Endothelial cell of umbilical vein (primary cell): ENCODE measurements around the gene RILPL2. TPM values are rescaled to one million over a fixed set of nuclear protein-coding genes. Genes with fewer than 3 reads are reported as not detected.

ENCODE experiments used
- BruUV-seq: library from RNA; stranded (reverse); fragments of 400-500 nt; replicated peaks from 2 replicates; lab custom pipeline; 2021; lab: Mats Ljungman, UMichigan
- CTCF ChIA-PET: fragments of 300-600, 350-600 bp; sonication (Branson Sonifier 250); formaldehyde crosslinking; loops from one replicate; lab custom pipeline; 2021; ENCODE audit warnings: antibody characterized with exemption, inconsistent platforms; lab: Charles Lee
- POLR2A ChIA-PET: fragments of 300-600, 350-600 bp; sonication (Branson Sonifier 250); formaldehyde crosslinking; loops from one replicate; lab custom pipeline; 2021; ENCODE audit warnings: antibody characterized with exemption, inconsistent platforms; lab: Charles Lee
- DNase-seq: peaks from one replicate; pipeline ENCODE4 v3.0.0-alpha.2; 2011; ENCODE audit warnings: low read depth, low spot score
- FAIRE-seq: peaks from 2 replicates; lab custom pipeline; 2011; peaks lifted over from hg19 to GRCh38; lab: Jason Lieb, UNC
- H2AFZ ChIP-seq: 2 replicates; pipeline ENCODE4 v1.6.0; 2012; ENCODE audit warnings: low read depth, low read length, control low read depth, inconsistent platforms
- H3K27ac ChIP-seq: 2 replicates; pipeline ENCODE4 v1.5.1; 2011; ENCODE audit warnings: low read depth, mild to moderate bottlenecking, control low read depth, low read length, moderate library complexity; ENCODE audit not compliant: insufficient read depth
- H3K27me3 ChIP-seq, 2 experiments: 2 replicates each; pipeline versions ENCODE4 v1.6.0 to v1.6.1; 2011; ENCODE audit warnings: low read length in 2 of 2, mixed read lengths in 1 of 2; ENCODE audit not compliant: control insufficient read depth in 2 of 2, insufficient read depth in 2 of 2
- H3K36me3 ChIP-seq, 2 experiments: 2 replicates in 1 of 2; 3 replicates in 1 of 2; pipeline ENCODE4 v1.5.1; 2011; ENCODE audit warnings: low read length in 2 of 2, mild to moderate bottlenecking in 1 of 2, moderate library complexity in 1 of 2; ENCODE audit not compliant: control insufficient read depth in 2 of 2, insufficient read depth in 2 of 2; ENCODE audit errors: extremely low read depth in 1 of 2
- H3K4me1 ChIP-seq: 3 replicates; pipeline ENCODE4 v1.5.1; 2011; ENCODE audit warnings: mild to moderate bottlenecking, low read length; ENCODE audit not compliant: control insufficient read depth, insufficient read depth; ENCODE audit errors: extremely low read depth
- H3K4me2 ChIP-seq: 2 replicates; pipeline ENCODE4 v1.6.1; 2011; ENCODE audit warnings: low read length, control low read depth, mixed read lengths; ENCODE audit not compliant: insufficient read depth
- H3K4me3 ChIP-seq, 3 experiments: fragments of 200-600 bp in 1 of 3; sonication (generic), shearing (Covaris generic) in 1 of 3; replicated peaks in 1 of 3; 2 replicates each; pipeline ENCODE4 v1.5.1; 2011 to 2016; ENCODE audit warnings: control low read depth in 3 of 3, low read length in 3 of 3, mild to moderate bottlenecking in 2 of 3, inconsistent platforms in 1 of 3, low read depth in 1 of 3, moderate library complexity in 1 of 3; ENCODE audit not compliant: insufficient read depth in 1 of 3
- H3K79me2 ChIP-seq: 2 replicates; pipeline ENCODE4 v1.6.0; 2012; ENCODE audit warnings: low read length, inconsistent platforms; ENCODE audit not compliant: control insufficient read depth, insufficient read depth
- H3K9ac ChIP-seq: replicated peaks from 2 replicates; pipeline ENCODE3; 2011; ENCODE audit warnings: low read length, control low read depth; ENCODE audit not compliant: insufficient read depth; ENCODE audit errors: extremely low read depth
- H3K9me1 ChIP-seq: replicated peaks from 3 replicates; pipeline ENCODE4 v1.6.0; 2011; ENCODE audit warnings: mild to moderate bottlenecking, low read length; ENCODE audit not compliant: control insufficient read depth, insufficient read depth; ENCODE audit errors: extremely low read depth
- H3K9me3 ChIP-seq: replicated peaks from 2 replicates; pipeline ENCODE4 v1.5.1; 2012; ENCODE audit warnings: low read length, inconsistent platforms; ENCODE audit not compliant: control insufficient read depth, insufficient read depth
- H4K20me1 ChIP-seq: replicated peaks from 2 replicates; pipeline ENCODE3; 2011; ENCODE audit warnings: mild to moderate bottlenecking, low read length; ENCODE audit not compliant: control insufficient read depth, insufficient read depth; ENCODE audit errors: extremely low read depth
- CTCF ChIP-seq, 2 donors: IDR thresholded peaks; 1 replicate in 1 of 2; 2 replicates in 1 of 2; pipeline ENCODE4 v1.5.1; 2011; ENCODE audit warnings: low read length in 2 of 2, mild to moderate bottlenecking in 2 of 2, moderate library complexity in 2 of 2, control low read depth in 1 of 2, inconsistent platforms in 1 of 2, low read depth in 1 of 2; ENCODE audit not compliant: insufficient read depth in 1 of 2; ENCODE audit errors: extremely low read depth in 1 of 2
- EZH2 ChIP-seq: IDR thresholded peaks from 2 replicates; pipeline ENCODE4 v1.6.1; 2012; ENCODE audit warnings: borderline replicate concordance, low read depth, mild to moderate bottlenecking, moderate library complexity, low read length, inconsistent platforms; ENCODE audit not compliant: severe bottlenecking
- FOS ChIP-seq: IDR thresholded peaks from 2 replicates; pipeline ENCODE4 v1.6.1; 2011; ENCODE audit warnings: mild to moderate bottlenecking, low read length, moderate library complexity, borderline replicate concordance; ENCODE audit not compliant: insufficient read depth
- GATA2 ChIP-seq: IDR thresholded peaks from 2 replicates; pipeline ENCODE4 v1.7.0; 2011; ENCODE audit warnings: low read depth, mild to moderate bottlenecking, moderate library complexity, mixed read lengths, low read length; ENCODE audit not compliant: insufficient read length, insufficient read depth
- JUN ChIP-seq: IDR thresholded peaks from 2 replicates; pipeline ENCODE4 v1.6.1; 2011; ENCODE audit warnings: borderline replicate concordance, low read depth; ENCODE audit not compliant: insufficient read length, insufficient read depth
- MYC ChIP-seq: IDR thresholded peaks from one replicate; pipeline ENCODE4 v1.6.1; 2011; ENCODE audit warnings: mild to moderate bottlenecking, low read depth, low read length
- POLR2A ChIP-seq: IDR thresholded peaks from 2 replicates; pipeline ENCODE4 v1.6.1; 2012; ENCODE audit warnings: low read depth, mild to moderate bottlenecking, control low read depth, low read length
- POLR2AphosphoS5 ChIP-seq: IDR thresholded peaks from 2 replicates; pipeline ENCODE4 v1.6.1; 2012; ENCODE audit warnings: low read depth, mild to moderate bottlenecking, control low read depth, low read length, moderate library complexity; ENCODE audit not compliant: insufficient read depth
- dilution Hi-C: fragments of 300-500 bp; cut with MboI; formaldehyde crosslinking; loops from one replicate; pipeline ENCODE4 v1.15.0; 2019; ENCODE audit warnings: low sequenced_read_pairs; ENCODE audit not compliant: extremely low pct_ligation_motif_present
- intact Hi-C: fragments of 100-400 bp; cut with micrococcal nuclease; formaldehyde crosslinking; loops from one replicate; pipeline ENCODE4 v1.10.0; 2022
- polyA plus RNA-seq, 4 experiments: library from polyadenylated mRNA; depleted of rRNA in 3 of 4; stranded (reverse) in 3 of 4; unstranded in 1 of 4; fragments of >200 nt; gene quantifications; 2 replicates each; pipeline versions ENCODE4 v1.2.1 to v1.2.3, GENCODE V29; 2011 to 2012; ENCODE audit warnings: missing spikeins in 1 of 4
- total RNA-seq: library from RNA; stranded (reverse); gene quantifications from 2 replicates; pipeline ENCODE4 v1.2.3, GENCODE V29; 2021
- TF ChIP-seq, protein P1 (sequence below): IDR thresholded peaks from 2 replicates; pipeline ENCODE4 v1.6.1; 2011; ENCODE audit not compliant: insufficient read depth, insufficient read length

The RILPL2 gene
- total and polyA plus RNA-seq, 2 donors (not counting 3 experiments of a cell fraction or from before 2014, with no cell fraction given), result 3.3 to 4.6 TPM

DNA sequence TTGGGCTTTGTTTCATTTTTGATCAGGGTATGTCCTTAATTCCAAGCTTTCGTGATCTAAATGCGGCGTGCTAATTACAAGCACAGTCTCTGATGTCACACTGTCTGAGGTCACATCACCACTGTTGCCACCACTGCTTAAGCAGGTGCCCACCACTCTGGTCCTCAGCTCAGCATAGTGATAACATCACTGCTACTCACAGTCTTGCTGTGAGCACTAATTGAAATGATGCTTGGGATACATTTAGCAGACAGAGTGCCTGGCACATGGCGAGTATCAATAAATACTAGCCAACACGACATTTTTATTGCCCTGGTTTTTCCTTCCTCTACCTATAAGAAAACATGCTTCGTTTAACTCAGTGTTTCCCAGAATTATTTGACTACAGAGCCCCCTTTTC lies 7.9 kb downstream of the RILPL2 start:
- Histone ChIP-seq H4K20me1 (no peaks in the 10 kb centered on the region), H3K4me3 (no peak overlapping the region), H3K27ac (no peak overlapping the region), H3K4me2 (no peak overlapping the region), H3K36me3 (peaks cover 0 to 2% of the 10 kb centered on the region in 2 experiments), H3K9me1 (no peaks in the 10 kb centered on the region), H3K9ac (no peak overlapping the region), H3K9me3 (no peaks in the 10 kb centered on the region), H3K27me3 (no peaks in the 10 kb centered on the region), H2AFZ (no peak overlapping the region), H3K4me1 (peaks cover 5% of the 10 kb centered on the region), H3K79me2 (no peaks in the 10 kb centered on the region)
- dilution Hi-C loops, result no loop called here
- ChIA-PET CTCF (interaction anchor here (1.0 kb wide), 1 partner anchor 131 kb away, joined by 3 read pairs; no protein-coding TSS in a partner anchor), POLR2A (no interaction called here)
- DNase-seq (no peak), FAIRE-seq (no peak)
- TF ChIP-seq MYC (no peak), POLR2AphosphoS5 (no peak), CTCF (IDR thresholded peaks at IDR 0.05; ENCODE audit: extremely low read depth in 1 of 2, insufficient read depth in 1 of 2, low read depth in 1 of 2, low read length in 2 of 2) (no peak), FOS (no peak), GATA2 (no peak), EZH2 (no peak), POLR2A (no peak), JUN (no peak)
- TF ChIP-seq, protein P1, sequence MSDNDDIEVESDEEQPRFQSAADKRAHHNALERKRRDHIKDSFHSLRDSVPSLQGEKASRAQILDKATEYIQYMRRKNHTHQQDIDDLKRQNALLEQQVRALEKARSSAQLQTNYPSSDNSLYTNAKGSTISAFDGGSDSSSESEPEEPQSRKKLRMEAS, result no peak
- intact Hi-C loops, result no loop called here
- BruUV-seq, result no TSS peak
